Adipocyte (in vitro differentiated cells): ENCODE measurements around the gene RALGAPA1.
"Not testable (repeated sequence)": the region's sequence is repeated elsewhere in the genome, so short reads cannot be mapped to it uniquely, and the experiment has no call there.

Experiments used
- DNase-seq: peaks from one replicate; pipeline ENCODE4 v3.0.0-alpha.2; 2015; ENCODE audit warnings: low read depth
- H3K27me3 ChIP-seq: replicated peaks from 2 replicates; pipeline ENCODE4 v1.7.0; 2013; ENCODE audit warnings: mild to moderate bottlenecking, low read length, moderate library complexity; ENCODE audit not compliant: control insufficient read depth, insufficient read depth
- H3K36me3 ChIP-seq: 2 replicates; pipeline ENCODE4 v1.7.0; 2013; ENCODE audit warnings: low read length, mild to moderate bottlenecking, moderate library complexity; ENCODE audit not compliant: control insufficient read depth, insufficient read depth, severe bottlenecking
- H3K4me1 ChIP-seq: 2 replicates; pipeline ENCODE4 v1.7.0; 2013; ENCODE audit warnings: mild to moderate bottlenecking, low read length, moderate library complexity; ENCODE audit not compliant: control insufficient read depth, insufficient read depth
- H3K4me3 ChIP-seq: 2 replicates; pipeline ENCODE4 v1.7.0; 2013; ENCODE audit warnings: mild to moderate bottlenecking, low read length, moderate library complexity
- H3K9ac ChIP-seq: 2 replicates; pipeline ENCODE4 v1.7.0; 2013; ENCODE audit warnings: mild to moderate bottlenecking, low read length, moderate library complexity
- H3K9me3 ChIP-seq: 2 replicates; pipeline ENCODE4 v1.7.0; 2013; ENCODE audit warnings: mild to moderate bottlenecking, low read length, moderate library complexity; ENCODE audit not compliant: control insufficient read depth

The RALGAPA1 gene

GRCh38 chr14:35786856-35787255 is 22.2 kb downstream of the RALGAPA1 start:
- no peaks in the 10 kb centered on the region for H3K36me3 ChIP-seq
- no peaks in the 10 kb centered on the region for H3K4me1 ChIP-seq
- no peak overlapping the region for H3K9ac ChIP-seq
- peaks cover under 1% of the 10 kb centered on the region for H3K9me3 ChIP-seq
- no peak for DNase-seq
- H3K27me3 ChIP-seq = no peaks in the 10 kb centered on the region
- H3K4me3 ChIP-seq = no peak overlapping the region

GRCh38 chr14:35783699-35784098 is 25.4 kb downstream of the RALGAPA1 start:
- no peaks in the 10 kb centered on the region for H3K27me3 ChIP-seq
- no peak for DNase-seq
- H3K4me3 ChIP-seq = no peak overlapping the region
- H3K9ac ChIP-seq = no peak overlapping the region
- peaks cover 17% of the 10 kb centered on the region for H3K9me3 ChIP-seq
- no peaks in the 10 kb centered on the region for H3K36me3 ChIP-seq
- no peaks in the 10 kb centered on the region for H3K4me1 ChIP-seq

DNA sequence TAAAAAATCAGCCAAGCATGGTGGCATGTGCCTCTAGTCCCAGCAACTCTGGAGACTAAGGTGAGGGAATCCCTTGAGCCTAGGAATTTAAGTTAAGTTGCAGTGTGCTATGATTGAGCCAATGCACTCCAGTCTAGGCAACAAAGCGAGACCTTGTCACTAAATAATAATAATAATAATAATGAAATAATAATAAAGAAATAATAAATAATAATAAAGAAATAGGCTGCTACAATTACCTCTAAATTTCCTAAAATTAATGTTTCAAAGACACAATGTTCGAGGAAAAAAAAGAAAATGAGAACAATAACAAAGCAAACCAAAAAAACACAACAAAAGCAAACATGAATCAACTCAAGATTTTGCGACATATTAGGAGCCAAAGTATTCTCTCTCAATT is 29.7 kb downstream of the RALGAPA1 start:
- Histone ChIP-seq H3K9ac (no peak overlapping the region), H3K4me1 (no peaks in the 10 kb centered on the region), H3K27me3 (no peaks in the 10 kb centered on the region), H3K4me3 (no peak overlapping the region), H3K36me3 (peaks cover 9% of the 10 kb centered on the region), H3K9me3 (peaks cover 17% of the 10 kb centered on the region)
- DNase-seq = no peak

DNA sequence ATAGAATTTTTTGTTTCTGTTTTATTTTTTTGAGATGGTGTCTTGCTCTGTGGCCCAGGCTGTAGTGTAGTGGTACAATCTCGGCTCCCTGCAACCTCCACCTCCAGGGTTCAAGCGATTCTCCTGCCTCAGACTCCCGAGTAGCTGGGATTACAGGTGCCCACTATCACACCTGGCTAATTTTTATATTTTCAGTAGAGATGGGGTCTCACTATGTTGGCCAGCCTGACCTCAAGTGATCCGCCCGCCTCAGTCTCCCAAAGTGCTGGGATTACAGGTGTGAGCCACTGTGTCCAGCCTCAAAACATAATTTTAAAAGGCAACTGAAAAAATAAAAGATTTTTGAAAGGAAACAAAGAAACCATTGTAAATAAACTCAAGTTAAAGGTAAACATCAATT is 31.5 kb downstream of the RALGAPA1 start:
- H3K9ac ChIP-seq, H3K4me3 ChIP-seq, H3K27me3 ChIP-seq, H3K36me3 ChIP-seq, H3K4me1 ChIP-seq, DNase-seq: not testable (repeated sequence)
- H3K9me3 ChIP-seq = peaks cover 17% of the 10 kb centered on the region

- H3K4me1 ChIP-seq = no peaks in the 10 kb centered on the region
- DNase-seq = no peak
- H3K9me3 ChIP-seq = peaks cover 16% of the 10 kb centered on the region
- H3K36me3 ChIP-seq = peaks cover 9% of the 10 kb centered on the region
- H3K9ac ChIP-seq = no peak overlapping the region
- no peak overlapping the region for H3K4me3 ChIP-seq
- no peaks in the 10 kb centered on the region for H3K27me3 ChIP-seq
Observed at GRCh38 chr14:35776823-35777222, 32.3 kb downstream of the RALGAPA1 start.

DNA sequence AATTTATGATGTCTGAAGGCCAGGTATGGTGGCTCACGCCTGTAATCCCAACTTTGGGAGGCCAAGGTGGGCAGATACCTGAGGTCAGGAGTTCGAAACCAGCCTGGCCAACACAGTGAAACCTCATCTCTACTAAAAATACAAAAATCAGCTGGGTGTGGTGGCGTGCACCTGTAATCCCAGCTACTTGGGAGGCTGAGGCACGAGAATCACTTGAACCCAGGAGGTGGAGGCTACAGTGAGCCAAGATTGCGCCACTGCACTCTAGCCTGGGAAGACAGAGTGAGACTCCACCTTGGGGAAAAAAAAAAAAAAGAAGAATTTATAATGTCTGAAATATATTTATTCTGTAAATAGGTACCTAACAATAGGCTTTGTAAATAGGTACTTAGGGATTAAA is 33.0 kb downstream of the RALGAPA1 start:
- not testable (repeated sequence) for H3K9me3 ChIP-seq, DNase-seq, H3K9ac ChIP-seq, H3K4me1 ChIP-seq, H3K36me3 ChIP-seq, H3K4me3 ChIP-seq, H3K27me3 ChIP-seq

GRCh38 chr14:35766700-35767082 is 42.4 kb downstream of the RALGAPA1 start:
- Histone ChIP-seq H3K36me3 (peaks cover 18% of the 10 kb centered on the region), H3K4me3 (no peak overlapping the region), H3K4me1 (no peaks in the 10 kb centered on the region)

GRCh38 chr14:35766036-35766699 is 42.9 kb downstream of the RALGAPA1 start:
- Histone ChIP-seq H3K27me3 (no peaks in the 10 kb centered on the region), H3K4me3 (no peak overlapping the region), H3K36me3 (peaks cover 21% of the 10 kb centered on the region), H3K9ac (no peak overlapping the region), H3K4me1 (no peaks in the 10 kb centered on the region), H3K9me3 (no peaks in the 10 kb centered on the region)
- no peak for DNase-seq

More at GRCh38 chr14:35766700-35767082, 42.4 kb downstream of the RALGAPA1 start:
- no peaks in the 10 kb centered on the region for H3K9me3 ChIP-seq
- no peaks in the 10 kb centered on the region for H3K27me3 ChIP-seq
- no peak overlapping the region for H3K9ac ChIP-seq
- DNase-seq = no peak

DNA sequence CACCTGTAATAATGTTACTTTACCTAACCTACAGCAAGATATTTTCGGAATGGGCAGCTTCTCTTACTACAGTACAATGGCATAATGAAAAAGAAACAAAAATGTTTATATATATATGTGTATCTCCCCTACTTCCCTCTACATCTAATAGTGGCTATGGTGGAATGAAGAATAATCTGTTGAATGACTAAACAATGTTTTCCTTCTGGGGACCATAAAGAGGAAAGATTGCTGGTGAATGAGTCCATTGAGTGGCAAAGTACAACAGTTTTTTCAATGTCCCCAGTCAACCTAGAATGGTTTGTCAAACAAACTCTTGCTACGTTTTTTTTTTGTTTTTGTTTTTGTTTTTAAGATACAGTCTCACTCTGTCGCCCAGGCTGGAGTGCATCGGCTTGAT is 47.2 kb downstream of the RALGAPA1 start:
- Histone ChIP-seq H3K4me3 (no peak overlapping the region), H3K9ac (no peak overlapping the region), H3K27me3 (no peaks in the 10 kb centered on the region), H3K36me3 (peaks cover 34% of the 10 kb centered on the region), H3K9me3 (no peaks in the 10 kb centered on the region), H3K4me1 (no peaks in the 10 kb centered on the region)
- no peak for DNase-seq

DNA sequence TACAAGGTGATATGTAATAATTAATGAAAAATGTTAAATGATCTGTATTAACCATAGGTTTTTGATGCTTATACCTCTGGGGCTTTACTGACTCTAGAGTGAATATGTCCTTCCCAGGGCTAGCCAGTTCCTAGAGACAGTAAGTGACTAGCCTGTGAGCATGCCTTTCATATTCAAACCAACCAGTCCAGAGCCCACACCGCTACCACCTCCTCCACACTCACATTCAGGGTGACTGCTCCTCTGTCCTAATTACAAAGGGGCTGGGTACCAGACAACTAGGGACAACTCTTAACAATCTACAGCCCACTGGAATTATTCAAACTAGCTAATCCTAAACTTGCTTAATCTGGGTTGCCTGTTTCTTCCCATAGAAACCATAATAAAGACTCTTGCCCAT is 49.0 kb downstream of the RALGAPA1 start:
- no peak overlapping the region for H3K9ac ChIP-seq
- H3K27me3 ChIP-seq = no peaks in the 10 kb centered on the region
- peaks cover 39% of the 10 kb centered on the region for H3K36me3 ChIP-seq
- H3K4me1 ChIP-seq = no peaks in the 10 kb centered on the region
- no peak overlapping the region for H3K4me3 ChIP-seq
- H3K9me3 ChIP-seq = no peaks in the 10 kb centered on the region
- no peak for DNase-seq

DNA sequence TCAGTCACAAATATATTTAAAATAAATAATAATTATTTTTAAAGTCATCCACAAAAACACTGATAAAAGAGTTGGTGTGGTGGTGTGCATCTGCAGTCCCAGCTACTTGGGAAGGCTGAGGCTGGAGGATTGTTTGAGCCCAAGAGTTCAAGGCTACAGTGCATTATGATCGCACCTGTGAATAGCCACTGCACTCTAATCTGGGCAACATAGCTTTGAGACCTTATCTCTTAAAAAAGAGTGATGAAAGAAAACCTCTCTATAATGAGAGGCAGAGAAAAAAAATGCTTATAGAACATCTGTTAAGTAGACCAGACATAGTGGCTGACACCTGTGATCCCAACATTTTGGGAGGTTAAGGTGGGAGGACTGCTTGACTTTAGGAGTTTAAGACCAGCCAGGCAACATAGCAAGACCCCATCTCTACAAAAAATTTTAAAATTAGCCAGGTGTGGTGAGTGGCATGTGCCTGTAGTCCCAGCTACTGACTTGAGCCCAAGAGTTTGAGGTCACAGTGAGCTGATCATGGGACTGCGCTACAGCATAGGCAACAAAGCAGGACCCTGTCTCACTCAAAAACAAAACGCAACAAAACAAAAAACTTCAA is 50.5 kb downstream of the RALGAPA1 start:
- Histone ChIP-seq H3K27me3 (no peaks in the 10 kb centered on the region), H3K36me3 (peaks cover 54% of the 10 kb centered on the region), H3K9ac (no peak overlapping the region), H3K9me3 (no peaks in the 10 kb centered on the region), H3K4me1 (no peaks in the 10 kb centered on the region), H3K4me3 (no peak overlapping the region)
- DNase-seq = no peak

DNA sequence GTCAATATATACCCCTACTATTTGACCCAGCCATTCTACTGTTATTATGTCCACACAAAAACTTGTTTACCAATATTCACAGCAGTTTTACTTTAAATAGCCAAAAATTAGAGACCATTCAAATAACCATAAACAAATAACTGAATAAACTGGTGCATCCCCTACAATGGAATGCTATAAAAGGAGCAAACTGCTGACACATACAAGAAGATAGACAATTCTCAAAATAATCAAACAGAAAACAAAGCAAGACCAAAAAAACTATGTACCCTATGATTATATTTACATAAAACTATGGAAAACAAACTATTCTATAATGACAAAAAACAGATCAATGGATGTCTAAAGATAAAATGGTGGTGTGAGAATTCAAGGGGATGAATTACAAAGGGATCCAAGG is 54.4 kb downstream of the RALGAPA1 start:
- no peak for DNase-seq
- Histone ChIP-seq H3K4me3 (no peak overlapping the region), H3K9me3 (no peaks in the 10 kb centered on the region), H3K27me3 (no peaks in the 10 kb centered on the region), H3K9ac (no peak overlapping the region), H3K36me3 (peaks cover 73% of the 10 kb centered on the region), H3K4me1 (no peaks in the 10 kb centered on the region)
